Medulla oblongata (tissue), 1 donor: ENCODE data around the gene C5orf34.
A peak's percentile ranks its signal among the peaks of the same experiment; 100 is the strongest.
"Not testable (repeated sequence)": the region's sequence is repeated elsewhere in the genome, so short reads cannot be mapped to it uniquely, and the experiment has no call there.

Experiments
- DNase-seq: peaks from one replicate; pipeline ENCODE4 v3.0.0-alpha.2; 2015; ENCODE audit errors: extremely low spot score

The C5orf34 gene

DNA sequence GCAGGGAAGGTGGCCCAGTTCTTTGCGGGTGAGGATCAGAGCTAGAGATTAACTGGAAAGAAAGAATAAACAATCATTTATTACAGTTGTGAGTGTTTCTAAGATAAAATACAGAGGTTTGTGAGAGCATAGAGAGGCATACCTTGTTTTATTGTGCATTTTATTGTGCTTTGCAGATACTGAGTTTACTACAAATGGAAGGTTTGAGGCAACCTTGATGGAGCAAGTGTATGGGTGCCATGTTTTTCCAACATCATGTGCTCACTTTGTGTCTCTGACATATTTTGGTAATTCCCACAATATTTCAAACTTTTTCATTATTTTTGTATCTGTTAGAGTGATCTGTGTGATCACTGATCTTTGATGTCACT is 715 bp upstream of the C5orf34 start:
- peak; percentile 18 for DNase-seq

DNA sequence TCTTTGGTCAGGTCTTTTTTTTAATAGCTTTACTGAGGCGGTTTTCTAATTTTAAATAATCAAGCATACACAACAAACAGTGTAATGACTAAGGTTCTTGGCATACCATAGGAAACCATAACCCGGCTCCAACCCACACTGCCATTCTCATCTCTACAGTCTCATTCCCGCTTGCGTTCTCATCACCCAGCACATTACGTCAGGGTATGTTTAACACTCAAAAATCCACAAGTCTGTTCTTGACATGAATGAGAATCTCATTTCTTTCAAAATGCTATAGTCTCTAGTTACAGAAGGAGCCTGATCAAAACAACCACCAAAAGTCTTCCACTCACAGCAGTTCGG is 505 bp downstream of the C5orf34 start:
- no peak for DNase-seq

DNA sequence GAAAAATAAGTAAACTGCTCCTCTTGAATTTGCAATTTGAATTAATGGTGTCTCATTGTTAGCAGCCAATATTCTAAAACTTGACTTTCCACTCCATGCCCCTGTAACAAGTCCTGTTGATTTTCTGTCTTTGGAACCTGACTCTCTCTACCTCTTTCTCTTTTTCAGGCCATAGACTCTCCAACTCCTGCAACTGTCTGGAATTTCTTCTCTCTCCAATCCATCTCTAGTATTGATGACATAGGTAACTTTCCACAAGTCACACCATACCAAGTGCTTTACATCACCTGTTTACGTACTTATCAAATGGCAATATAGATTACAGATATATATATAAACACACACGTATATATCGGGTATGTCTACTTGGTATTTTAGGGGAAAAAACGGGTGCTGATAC is 923 bp downstream of the C5orf34 start:
- DNase-seq = no peak

DNA sequence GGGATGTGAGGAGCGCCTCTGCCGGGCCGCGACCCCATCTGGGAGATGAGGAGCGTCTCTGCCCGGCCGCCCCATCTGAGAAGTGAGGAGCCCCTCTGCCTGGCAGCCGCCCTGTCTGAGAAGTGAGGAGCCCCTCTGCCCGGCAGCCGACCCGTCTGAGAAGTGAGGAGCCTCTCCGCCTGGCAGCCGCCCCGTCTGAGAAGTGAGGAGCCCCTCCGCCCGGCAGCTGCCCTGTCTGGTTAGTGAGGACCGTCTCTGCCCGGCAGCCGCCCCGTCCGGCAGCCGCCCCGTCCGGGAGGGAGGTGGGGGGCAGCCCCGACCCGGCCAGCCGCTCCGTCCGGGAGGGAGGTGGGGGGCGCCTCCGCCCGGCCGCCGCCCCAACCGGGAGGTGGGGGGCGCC is 3.9 kb downstream of the C5orf34 start:
- DNase-seq = not testable (repeated sequence)

DNA sequence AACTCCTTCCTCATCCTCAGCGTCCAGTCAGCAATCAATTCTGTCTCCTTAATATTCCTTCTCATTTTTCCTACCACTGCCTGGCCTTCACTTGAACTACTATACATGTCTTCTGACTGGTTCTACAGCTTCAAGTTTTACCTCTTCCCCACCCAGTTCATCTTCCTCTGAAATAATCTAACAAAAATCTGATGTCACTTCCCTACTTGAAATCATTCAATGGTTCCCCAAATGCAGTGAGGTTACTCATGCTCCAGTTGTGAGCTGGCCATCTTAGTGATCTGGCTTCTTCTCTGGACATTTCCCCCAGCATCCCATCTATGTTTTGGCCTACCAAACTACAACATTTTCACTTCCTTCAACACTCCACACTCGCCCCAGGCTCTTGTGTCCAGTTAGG is 16.4 kb downstream of the C5orf34 start:
- no peak for DNase-seq

DNA sequence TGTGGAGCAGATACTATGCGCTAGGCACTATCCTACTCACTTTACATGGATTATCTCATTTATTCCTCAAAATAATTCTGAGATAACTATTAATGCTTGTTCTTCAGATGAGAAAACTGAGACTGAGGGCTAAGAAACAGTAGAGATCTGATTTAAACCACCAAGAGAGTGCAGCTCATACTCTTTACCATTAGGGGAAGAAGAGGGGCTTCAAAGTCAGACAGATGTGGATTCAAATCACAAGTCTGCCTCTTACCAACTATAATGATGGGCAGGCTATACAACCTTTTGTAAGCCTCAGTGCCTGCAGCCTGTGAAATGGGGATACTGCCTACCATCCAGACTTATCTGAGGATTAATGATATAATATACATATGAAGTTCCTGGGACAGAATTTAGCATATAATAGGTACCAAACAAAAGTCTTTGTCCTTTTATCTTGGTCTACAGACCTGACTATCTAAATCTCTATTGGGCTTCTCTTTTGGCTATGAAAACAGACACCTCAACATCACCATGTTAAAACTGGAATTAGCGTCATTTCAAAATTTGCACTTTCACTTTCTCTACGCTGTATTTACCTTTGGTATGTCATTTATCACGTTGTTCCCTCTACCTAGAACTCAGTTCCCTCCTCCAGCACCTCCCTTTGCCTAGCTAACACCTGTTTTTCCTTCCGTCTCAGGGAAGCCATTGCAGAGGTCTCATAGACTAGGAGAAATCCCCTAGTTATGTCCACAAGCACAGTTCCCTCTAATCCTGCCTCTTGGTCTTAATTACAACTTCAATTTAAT is 17.4 kb downstream of the C5orf34 start:
- no peak for DNase-seq

DNA sequence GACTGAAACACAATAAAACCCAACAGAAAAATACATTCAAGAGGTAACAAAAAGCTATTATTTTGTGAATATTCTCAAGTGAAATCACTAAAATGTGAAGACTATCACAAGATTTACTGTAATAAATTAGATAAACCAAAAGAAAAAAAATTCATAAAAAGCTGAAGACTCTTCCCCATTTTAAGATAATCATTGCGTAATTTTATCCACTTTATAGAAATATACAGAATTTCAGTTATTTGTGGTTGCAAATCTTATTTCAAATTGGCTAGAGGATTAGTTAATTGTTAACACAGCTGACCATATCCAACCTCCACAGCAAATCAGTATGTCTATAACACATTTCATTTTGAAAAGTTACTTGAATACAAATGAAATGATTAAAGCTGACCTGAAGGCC is 23.6 kb downstream of the C5orf34 start:
- DNase-seq = no peak

DNA sequence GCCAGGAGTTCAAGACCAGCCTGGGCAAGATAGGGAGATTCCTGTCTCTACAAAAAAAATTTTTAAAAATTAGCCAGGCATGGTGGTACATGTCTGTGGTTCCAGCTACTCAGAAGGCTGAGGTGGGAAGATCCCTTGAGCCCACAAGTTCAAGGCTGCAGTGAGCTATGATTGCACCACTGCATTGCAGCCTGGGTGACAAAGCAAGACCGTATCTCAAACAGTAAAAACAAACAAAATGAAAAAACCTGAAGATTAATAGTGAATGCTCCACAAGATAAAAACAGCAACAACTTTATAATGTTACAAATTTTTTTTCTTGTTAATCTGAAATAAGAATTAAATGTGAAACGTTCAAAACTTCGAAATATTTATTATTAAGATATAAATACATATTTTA is 28.6 kb downstream of the C5orf34 start:
- DNase-seq = no peak

DNA sequence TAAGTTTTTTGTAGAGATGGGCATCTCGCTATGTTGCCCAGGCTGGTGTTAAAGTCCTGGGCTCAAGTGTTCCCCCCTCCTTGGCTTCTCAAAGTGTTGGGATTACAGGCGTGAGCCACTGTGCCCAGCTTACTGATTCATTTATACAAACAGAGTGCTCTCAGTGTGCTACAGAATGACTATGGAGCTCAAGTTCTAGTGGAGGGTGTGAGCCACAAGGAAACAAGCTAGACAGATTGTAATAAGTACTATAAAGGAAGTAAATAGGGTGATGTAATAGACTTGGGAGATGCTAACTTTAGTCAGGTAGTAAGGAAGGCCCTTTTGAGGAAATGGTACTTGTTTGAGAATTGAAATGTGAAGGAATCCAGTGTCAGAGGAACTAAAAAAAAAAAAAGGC is 29.5 kb downstream of the C5orf34 start:
- peak; percentile 6 for DNase-seq

DNA sequence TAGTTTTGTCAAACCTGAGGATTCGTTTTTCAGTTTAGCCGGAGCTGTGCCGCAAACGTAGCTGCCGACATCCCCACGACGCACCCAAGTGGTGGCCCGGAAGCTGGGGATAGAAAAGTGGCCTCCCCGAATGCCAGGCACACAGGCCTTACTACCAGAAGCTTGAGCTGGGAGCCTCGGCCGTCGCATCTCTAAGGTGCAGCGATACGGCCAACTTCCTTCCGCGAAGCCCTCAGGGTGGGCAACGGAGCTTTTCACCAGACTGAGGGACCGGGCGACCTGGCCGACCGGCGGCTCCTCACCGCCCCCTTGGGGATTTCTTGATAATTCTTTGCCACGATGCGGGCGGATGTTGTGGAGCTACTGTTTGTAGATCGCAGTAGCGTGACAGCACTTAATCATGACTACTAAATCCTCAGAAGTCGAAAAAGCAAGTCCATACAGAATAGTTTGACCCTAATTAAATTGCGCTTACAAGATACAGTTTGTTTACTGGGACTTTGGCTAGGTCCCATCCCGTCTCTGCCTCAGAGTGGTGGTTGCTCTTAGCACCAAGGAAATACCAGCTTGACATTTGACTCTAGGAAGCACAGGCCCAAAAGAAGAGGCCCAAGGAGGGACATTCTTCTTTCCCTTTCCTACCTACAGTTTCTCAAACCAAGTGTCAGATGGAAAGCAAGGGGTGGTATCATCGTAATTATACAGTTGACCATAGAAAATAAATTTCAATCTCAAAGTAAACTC is 30.7 kb downstream of the C5orf34 start:
- DNase-seq = peak; percentile 92

DNA sequence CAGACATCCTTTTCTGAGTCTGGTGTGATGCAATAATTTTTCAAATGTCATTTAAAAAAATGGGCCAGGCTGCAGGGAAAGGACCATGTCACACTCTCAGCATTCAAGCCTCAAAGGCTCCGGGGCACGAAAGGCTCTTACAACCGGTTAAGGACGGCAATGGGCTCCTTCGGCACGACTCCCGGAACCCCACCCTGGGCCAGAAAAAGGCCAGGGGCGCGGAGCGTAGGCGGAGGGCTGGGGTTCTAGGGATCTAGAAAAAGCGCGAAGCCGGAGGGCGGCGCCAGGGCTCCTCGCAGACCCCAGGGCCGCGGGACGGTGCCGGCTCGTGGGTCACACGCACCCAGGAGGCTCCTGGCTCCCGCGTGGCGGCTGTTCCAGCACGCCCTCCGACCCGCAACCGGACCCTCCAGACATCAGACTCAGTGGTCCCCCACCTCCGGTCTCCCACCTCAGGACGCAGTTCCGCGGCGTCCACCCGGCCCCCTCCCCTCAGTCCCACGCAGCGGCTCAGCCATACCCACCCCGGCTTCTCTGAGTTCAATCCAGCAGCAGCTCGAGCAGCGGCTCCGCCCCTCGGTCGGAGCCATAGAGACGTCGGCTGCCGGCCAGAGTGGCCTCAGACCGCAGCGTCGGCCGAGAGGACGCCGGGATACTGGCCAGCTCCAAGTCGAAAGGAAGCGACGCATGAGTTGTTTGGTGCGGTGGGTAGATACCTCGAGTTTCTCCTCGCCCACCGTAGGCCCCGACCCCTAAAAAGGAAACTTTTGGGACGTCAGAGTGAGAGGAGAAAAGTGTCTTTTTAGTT is 31.4 kb downstream of the C5orf34 start, which contains the start of gene TMEM267:
Gene TMEM267, minus strand, starts transcription at position 568 of the 808 bp plus-strand sequence. CDS start 29,896 bp downstream, outside the sequence.
- peak; percentile 96 for DNase-seq

DNA sequence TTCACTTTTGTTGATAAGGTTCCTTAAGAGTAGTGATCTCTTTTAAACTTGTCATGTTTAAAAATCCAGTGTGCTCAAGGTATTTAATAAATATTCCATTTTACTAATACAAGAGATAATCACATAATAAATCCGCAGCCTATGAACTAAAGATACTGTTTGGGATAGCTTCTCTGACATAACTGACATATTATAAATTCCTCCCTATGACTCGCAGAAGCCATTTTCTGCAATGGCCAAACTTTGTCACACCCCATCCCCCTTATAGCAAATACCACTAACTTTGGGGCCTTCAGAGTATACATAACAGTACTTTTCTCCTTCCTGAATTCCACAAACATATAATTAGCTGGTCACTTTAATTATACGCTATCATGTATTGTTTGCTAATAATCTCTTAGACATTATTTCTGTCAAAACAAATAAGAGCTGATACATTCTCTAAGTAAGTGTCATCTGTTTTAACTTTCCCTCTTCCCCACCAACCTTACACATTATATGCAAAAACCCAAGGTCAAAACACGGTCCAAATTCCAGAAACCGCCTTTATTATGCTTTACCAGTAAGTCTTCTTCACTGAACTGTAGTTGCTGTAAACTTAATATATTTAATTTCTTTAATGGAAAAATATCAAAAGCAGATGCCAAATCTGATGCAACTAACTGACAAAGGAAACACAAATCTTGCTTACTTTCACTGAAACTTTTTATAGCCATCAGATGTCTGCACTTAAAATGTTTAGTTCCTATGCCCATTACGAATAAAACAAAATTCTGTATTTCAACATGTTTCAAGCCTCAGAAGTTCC is 32.3 kb downstream of the C5orf34 start:
- peak; percentile 17 for DNase-seq

DNA sequence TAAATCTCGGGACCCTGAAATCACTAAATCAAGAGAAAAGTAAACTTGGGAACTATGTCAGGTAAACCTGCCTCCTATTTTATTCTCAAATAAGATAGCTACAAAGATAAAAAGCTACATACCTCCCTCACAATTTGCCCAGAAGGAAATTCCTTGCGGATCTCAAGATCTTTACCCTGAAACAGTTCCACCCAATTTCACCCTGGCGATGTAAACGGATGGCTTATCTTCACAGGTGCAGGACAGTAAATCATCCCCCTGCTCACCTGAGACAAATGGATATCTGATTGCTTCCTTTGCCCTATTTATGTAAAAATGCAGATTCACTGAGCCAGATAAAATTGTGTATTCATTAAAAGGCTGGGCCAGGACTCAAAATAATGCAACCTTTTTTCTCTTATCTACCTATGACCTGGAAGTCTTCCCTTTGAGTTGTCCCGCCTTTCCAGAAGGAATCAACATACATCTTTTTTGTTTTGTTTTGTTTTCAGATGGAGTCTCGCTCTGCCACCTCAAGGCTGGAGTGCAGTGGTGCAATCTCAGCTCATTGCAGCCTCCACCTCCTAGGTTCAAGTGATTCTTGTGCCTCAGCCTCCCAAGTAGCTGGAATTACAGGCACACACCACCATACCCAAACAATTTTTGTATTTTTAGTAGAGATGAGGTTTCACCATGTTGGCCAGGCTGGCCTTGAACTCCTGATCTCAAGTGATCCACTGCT is 45.1 kb downstream of the C5orf34 start:
- DNase-seq = no peak

DNA sequence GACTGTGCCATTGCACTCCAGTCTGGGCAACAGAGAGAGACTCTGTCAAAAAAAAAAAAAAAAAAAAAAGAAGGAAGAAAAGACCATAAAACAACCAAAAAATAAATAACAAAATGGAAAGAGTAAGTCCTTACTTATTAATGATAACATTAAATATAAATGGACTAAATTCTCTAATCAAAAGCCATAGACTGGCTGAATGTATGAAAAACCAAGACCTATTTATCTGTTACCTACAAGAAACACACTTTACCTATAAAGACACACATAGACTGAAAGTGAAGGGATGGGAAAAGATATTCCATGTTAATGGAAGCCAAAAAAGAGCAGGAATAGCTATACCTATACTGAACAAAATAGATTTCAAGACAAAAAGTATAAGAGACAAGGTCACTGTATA is 47.8 kb downstream of the C5orf34 start:
- no peak for DNase-seq

DNA sequence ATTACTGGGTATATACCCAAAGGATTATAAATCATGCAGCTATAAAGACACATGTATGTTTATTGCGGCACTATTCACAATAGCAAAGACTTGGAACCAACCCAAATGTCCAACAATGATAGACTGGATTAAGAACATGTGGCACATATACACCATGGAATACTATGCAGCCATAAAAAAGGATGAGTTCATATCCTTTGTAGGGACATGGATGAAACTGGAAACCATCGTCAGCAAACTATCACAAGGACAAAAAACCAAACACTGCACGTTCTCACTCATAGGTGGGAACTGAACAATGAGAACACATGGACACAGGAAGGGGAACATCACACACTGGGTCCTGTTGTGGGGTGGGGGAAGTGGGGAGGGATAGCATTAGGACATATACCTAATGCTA is 49.5 kb downstream of the C5orf34 start:
- not testable (repeated sequence) for DNase-seq

DNA sequence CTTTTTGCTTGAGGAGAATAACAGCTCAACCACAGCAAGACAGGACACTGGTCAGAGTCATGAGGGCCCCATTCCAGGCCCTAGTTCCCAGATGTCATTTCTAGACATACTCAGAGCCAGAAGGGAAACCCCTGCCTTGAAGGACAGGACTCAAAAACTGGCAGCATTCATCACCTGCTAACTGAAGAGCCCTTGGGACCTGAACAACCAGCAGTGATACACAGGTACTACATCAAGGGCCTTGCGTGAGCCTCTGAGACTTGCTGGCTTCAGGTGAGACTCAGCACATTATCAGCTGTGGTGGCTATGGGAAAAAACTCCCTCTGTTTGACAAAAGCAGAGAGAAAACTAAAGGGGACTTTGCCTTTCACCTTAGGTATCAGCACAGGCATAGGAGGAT is 53.9 kb downstream of the C5orf34 start:
- DNase-seq = no peak

DNA sequence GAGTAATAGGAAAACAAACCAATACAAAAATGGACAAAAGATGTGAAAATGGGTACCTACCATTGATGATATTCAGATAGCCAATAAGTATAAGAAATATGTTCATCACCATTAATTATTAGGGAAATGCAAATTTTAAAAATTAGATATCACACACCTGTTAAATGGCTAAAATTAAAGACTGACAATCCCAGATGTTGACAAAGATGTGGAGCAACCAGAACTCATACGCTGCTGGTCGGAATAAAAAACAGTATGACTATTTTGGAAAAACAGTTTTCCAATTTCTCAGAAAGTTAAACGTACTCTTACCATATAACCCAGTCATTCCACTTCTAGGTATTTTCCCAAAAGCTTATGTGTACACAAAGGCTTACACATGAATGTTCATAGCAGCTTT is 58.4 kb downstream of the C5orf34 start:
- DNase-seq = no peak

DNA sequence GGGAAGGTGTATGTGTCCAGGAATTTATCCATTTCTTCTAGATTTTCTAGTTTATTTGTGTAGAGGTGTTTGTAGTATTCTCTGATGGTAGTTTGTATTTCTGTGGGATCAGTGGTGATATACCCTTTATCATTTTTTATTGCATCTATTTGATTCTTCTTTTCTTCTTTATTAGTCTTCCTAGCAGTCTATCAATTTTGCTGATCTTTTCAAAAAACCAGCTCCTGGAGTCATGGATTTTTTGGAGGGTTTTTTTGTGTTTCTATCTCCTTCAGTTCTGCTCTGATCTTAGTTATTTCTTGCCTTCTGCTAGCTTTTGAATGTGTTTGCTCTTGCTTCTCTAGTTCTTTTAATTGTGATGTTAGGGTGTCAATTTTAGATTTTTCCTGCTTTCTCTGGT is 73.4 kb downstream of the C5orf34 start:
- DNase-seq = not testable (repeated sequence)

DNA sequence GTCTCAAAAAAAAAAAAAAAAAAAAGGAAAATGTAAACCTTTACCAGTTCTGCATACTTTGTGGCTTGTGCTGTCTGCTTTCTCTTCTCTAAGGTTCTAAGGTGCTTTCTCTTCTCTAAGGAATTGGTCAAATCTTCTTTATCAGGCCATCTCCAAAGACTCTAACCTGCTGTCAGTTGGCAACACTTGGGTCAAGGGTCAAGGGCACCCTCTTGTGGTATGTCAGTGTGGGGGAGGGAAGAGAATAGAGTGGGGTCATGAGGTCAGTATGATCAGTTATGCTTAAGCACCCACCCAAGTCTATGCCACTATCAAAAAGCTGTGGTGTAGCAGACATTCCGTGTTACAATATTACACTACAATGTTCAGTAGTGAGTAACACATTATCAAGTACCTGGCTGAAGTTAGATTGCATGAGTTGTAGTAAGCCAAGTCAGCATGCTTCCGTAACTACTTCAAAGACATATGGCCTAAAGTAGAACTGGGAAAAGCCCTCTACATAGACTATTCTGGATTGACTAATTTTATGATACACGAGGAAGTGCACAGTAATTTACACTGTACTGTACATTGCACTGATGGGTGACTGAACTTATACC is 77.8 kb downstream of the C5orf34 start:
- DNase-seq = no peak
